ENCODE measurements around the gene PPP5C. TPM values are rescaled to one million over a fixed set of nuclear protein-coding genes. Genes with fewer than 3 reads are reported as not detected.
"Not testable (repeated sequence)": the region's sequence is repeated elsewhere in the genome, so short reads cannot be mapped to it uniquely, and the experiment has no call there.

The PPP5C gene
- total RNA-seq, 4 donors from 2014 or later = 47.4 to 74.9 (median 62.8) TPM

- Histone ChIP-seq H3K4me3 (no peak overlapping the region), H3K36me3 (peaks cover 0 to 3% of the 10 kb centered on the region in 2 donors), H3K4me1 (no peaks in the 10 kb centered on the region), H3K27ac (no peak overlapping the region), H3K9me3 (no peaks in the 10 kb centered on the region), H3K27me3 (no peaks in the 10 kb centered on the region)
- intact Hi-C loops (cut with DNase I; ENCODE audit: low total_unique reads) (no loop called here), in situ Hi-C loops (cut with MboI; ENCODE audit: low sequenced_read_pairs in 4 of 4) (no loop called here)
- ATAC-seq = no peak
- no peak for TF ChIP-seq POLR2A (IDR thresholded peaks at IDR 0.05)
- no peak for TF ChIP-seq CTCF (IDR thresholded peaks at IDR 0.05 in 4 of 5, conservative IDR thresholded peaks at IDR 0.05 in 1 of 5)
- DNase-seq = no peak
Measured at GRCh38 chr19:46319613-46320012, 27.3 kb upstream of the PPP5C start.

GRCh38 chr19:46320559-46320958, 26.3 kb upstream of the PPP5C start:
- Histone ChIP-seq H3K4me1 (no peaks in the 10 kb centered on the region), H3K9me3 (no peaks in the 10 kb centered on the region), H3K36me3 (peaks cover 0 to 3% of the 10 kb centered on the region in 2 donors), H3K4me3 (no peak overlapping the region), H3K27ac (no peak overlapping the region), H3K27me3 (no peaks in the 10 kb centered on the region)
- no peak for DNase-seq
- intact Hi-C loops (cut with DNase I; ENCODE audit: low total_unique reads) (no loop called here), in situ Hi-C loops (cut with MboI; ENCODE audit: low sequenced_read_pairs in 4 of 4) (no loop called here)
- TF ChIP-seq CTCF (IDR thresholded peaks at IDR 0.05 in 4 of 5, conservative IDR thresholded peaks at IDR 0.05 in 1 of 5) = no peak
- TF ChIP-seq POLR2A (IDR thresholded peaks at IDR 0.05) = no peak
- ATAC-seq = no peak

GRCh38 chr19:46321653-46322052, 25.2 kb upstream of the PPP5C start:
- no peaks in the 10 kb centered on the region for H3K4me1 ChIP-seq
- peaks cover 0 to 3% of the 10 kb centered on the region in 2 donors for H3K36me3 ChIP-seq
- ATAC-seq (no peak), DNase-seq (no peak)
- TF ChIP-seq CTCF (IDR thresholded peaks at IDR 0.05 in 4 of 5, conservative IDR thresholded peaks at IDR 0.05 in 1 of 5) = no peak
- no peak for TF ChIP-seq POLR2A (IDR thresholded peaks at IDR 0.05)
- H3K4me3 ChIP-seq = no peak overlapping the region
- no peak overlapping the region for H3K27ac ChIP-seq
- intact Hi-C loops (cut with DNase I; ENCODE audit: low total_unique reads) (no loop called here), in situ Hi-C loops (cut with MboI; ENCODE audit: low sequenced_read_pairs in 4 of 4) (no loop called here)
- H3K27me3 ChIP-seq = no peaks in the 10 kb centered on the region
- no peaks in the 10 kb centered on the region for H3K9me3 ChIP-seq

- H3K4me1 ChIP-seq; H3K4me3 ChIP-seq; in situ Hi-C loops (cut with MboI; ENCODE audit: low sequenced_read_pairs in 4 of 4); H3K27ac ChIP-seq; H3K27me3 ChIP-seq; DNase-seq; ATAC-seq; H3K36me3 ChIP-seq; H3K9me3 ChIP-seq; intact Hi-C loops (cut with DNase I; ENCODE audit: low total_unique reads): not testable (repeated sequence)
Measured at GRCh38 chr19:46323227-46323626, 23.7 kb upstream of the PPP5C start.

- TF ChIP-seq CTCF (IDR thresholded peaks at IDR 0.05 in 4 of 5, conservative IDR thresholded peaks at IDR 0.05 in 1 of 5) = no peak
- TF ChIP-seq POLR2A (IDR thresholded peaks at IDR 0.05) = no peak
- in situ Hi-C loops (cut with MboI; ENCODE audit: low sequenced_read_pairs in 4 of 4) (no loop called here), intact Hi-C loops (cut with DNase I; ENCODE audit: low total_unique reads) (no loop called here)
- Histone ChIP-seq H3K4me1 (no peaks in the 10 kb centered on the region), H3K27ac (no peak overlapping the region), H3K9me3 (peaks cover 0 to 3% (median 0%) of the 10 kb centered on the region in 3 donors), H3K36me3 (peaks cover 0 to 10% of the 10 kb centered on the region in 2 donors), H3K4me3 (no peak overlapping the region), H3K27me3 (no peaks in the 10 kb centered on the region)
- ATAC-seq (no peak), DNase-seq (no peak)
Measured at GRCh38 chr19:46324277-46324676, 22.6 kb upstream of the PPP5C start.

Measured in gastrocnemius medialis (tissue), 4 donors.